GM23338 (cell line): ENCODE measurements around the gene AMPD3. TPM values are rescaled to one million over a fixed set of nuclear protein-coding genes. Genes with fewer than 3 reads are reported as not detected.

Experiments
- ATAC-seq: fragments of 200-7000 bp; cut with Tn5 transposase; 3 replicates; pipeline ENCODE4 v1.9.1; 2020
- DNase-seq: peaks from one replicate; pipeline ENCODE4 v3.0.0-alpha.2; 2015; ENCODE audit warnings: low spot score
- H2AFZ ChIP-seq: fragments of 200-600 bp; sonication (generic); 2 replicates; pipeline ENCODE4 v1.8.0; 2016; ENCODE audit warnings: antibody characterized with exemption, mild to moderate bottlenecking, moderate library complexity
- H3F3A ChIP-seq: fragments of 200-600 bp; sonication (generic); replicated peaks from 2 replicates; pipeline ENCODE4 v1.8.0; 2017; ENCODE audit warnings: antibody characterized with exemption, mixed run types, low read depth
- H3K27ac ChIP-seq: fragments of 200-600 bp; sonication (generic); 2 replicates; pipeline ENCODE4 v1.6.1; 2016; ENCODE audit warnings: low read depth
- H3K27me3 ChIP-seq: fragments of 200-600 bp; sonication (generic); 2 replicates; pipeline ENCODE4 v1.8.0; 2016; ENCODE audit warnings: mild to moderate bottlenecking, mixed run types, moderate library complexity; ENCODE audit not compliant: insufficient read depth
- H3K36me3 ChIP-seq: fragments of 200-600 bp; sonication (generic); 2 replicates; pipeline ENCODE4 v1.8.0; 2016; ENCODE audit warnings: mild to moderate bottlenecking; ENCODE audit not compliant: insufficient read depth
- H3K4me1 ChIP-seq: fragments of 200-600 bp; sonication (generic); 2 replicates; pipeline ENCODE4 v1.8.0; 2016; ENCODE audit warnings: mild to moderate bottlenecking, moderate library complexity; ENCODE audit not compliant: insufficient read depth
- H3K4me2 ChIP-seq: fragments of 200-600 bp; sonication (generic); 2 replicates; pipeline ENCODE4 v1.7.1; 2017; ENCODE audit warnings: mixed run types
- H3K4me3 ChIP-seq: fragments of 200-600 bp; sonication (generic); 2 replicates; pipeline ENCODE4 v1.6.1; 2016; ENCODE audit warnings: mixed run types
- H3K79me2 ChIP-seq: fragments of 200-600 bp; sonication (generic); replicated peaks from 2 replicates; pipeline ENCODE4 v1.8.0; 2017; ENCODE audit warnings: mild to moderate bottlenecking; ENCODE audit not compliant: insufficient read depth
- H3K9me2 ChIP-seq: fragments of 200-600 bp; sonication (generic); 2 replicates; pipeline ENCODE4 v1.8.0; 2017; ENCODE audit not compliant: insufficient read depth
- H4K20me1 ChIP-seq: fragments of 200-600 bp; sonication (generic); replicated peaks from 2 replicates; pipeline ENCODE4 v1.8.0; 2017; ENCODE audit warnings: mild to moderate bottlenecking; ENCODE audit not compliant: insufficient read depth
- H3K27ac Mint-ChIP-seq: 2 replicates; pipeline ENCODE4 v1.8.0; 2020; ENCODE audit warnings: inconsistent platforms, mild to moderate bottlenecking, moderate library complexity, mixed read lengths
- H3K27me3 Mint-ChIP-seq: 3 replicates; pipeline ENCODE4 v1.8.0; 2022; ENCODE audit warnings: low read depth, mild to moderate bottlenecking, moderate library complexity, mixed read lengths, inconsistent platforms; ENCODE audit not compliant: insufficient read depth, poor library complexity
- H3K36me3 Mint-ChIP-seq: 3 replicates; pipeline ENCODE4 v1.8.0; 2021; ENCODE audit warnings: low read depth, mild to moderate bottlenecking, inconsistent platforms, moderate library complexity, mixed read lengths
- H3K4me1 Mint-ChIP-seq: 3 replicates; pipeline ENCODE4 v1.8.0; 2020; ENCODE audit warnings: mild to moderate bottlenecking, inconsistent platforms, mixed read lengths
- H3K4me3 Mint-ChIP-seq: 3 replicates; pipeline ENCODE4 v1.8.0; 2021; ENCODE audit warnings: moderate library complexity, mild to moderate bottlenecking, inconsistent platforms, mixed read lengths
- H3K9me3 Mint-ChIP-seq: 3 replicates; pipeline ENCODE4 v1.8.0; 2020; ENCODE audit warnings: moderate library complexity, mild to moderate bottlenecking, inconsistent platforms, mixed read lengths
- CREB1 ChIP-seq: fragments of 250-450 bp; sonication (Bioruptor Pico); IDR thresholded peaks from 2 replicates; pipeline ENCODE4 v1.5.0; 2020; ENCODE audit warnings: low read depth, mild to moderate bottlenecking, moderate library complexity
- EZH2 ChIP-seq: fragments of 200-600 bp; sonication (generic); IDR thresholded peaks from one replicate; pipeline ENCODE4 v1.8.0; 2017; ENCODE audit warnings: antibody characterized with exemption, mild to moderate bottlenecking, low read depth; ENCODE audit not compliant: unreplicated experiment
- EZH2phosphoT487 ChIP-seq: fragments of 200-600 bp; sonication (generic); IDR thresholded peaks from one replicate; pipeline ENCODE4 v1.8.1; 2018; ENCODE audit warnings: antibody characterized with exemption; ENCODE audit not compliant: unreplicated experiment
- JUNB ChIP-seq: IDR thresholded peaks from one replicate; pipeline ENCODE4 v1.6.1; 2016; ENCODE audit warnings: antibody characterized with exemption; ENCODE audit not compliant: unreplicated experiment
- NANOG ChIP-seq: IDR thresholded peaks from 2 replicates; pipeline ENCODE4 v1.6.1; 2016; ENCODE audit warnings: antibody characterized with exemption, borderline replicate concordance
- POLR2AphosphoS5 ChIP-seq: IDR thresholded peaks from 2 replicates; pipeline ENCODE4 v1.6.1; 2016; ENCODE audit warnings: antibody characterized with exemption, low read depth
- REST ChIP-seq: IDR thresholded peaks from one replicate; pipeline ENCODE4 v1.6.1; 2018; ENCODE audit warnings: antibody characterized with exemption; ENCODE audit not compliant: unreplicated experiment
- STAT1 ChIP-seq: IDR thresholded peaks from one replicate; pipeline ENCODE4 v1.6.1; 2016; ENCODE audit warnings: antibody characterized with exemption; ENCODE audit not compliant: unreplicated experiment
- ZNF114 ChIP-seq: fragments of 250-450 bp; sonication (Bioruptor Pico); IDR thresholded peaks from 2 replicates; pipeline ENCODE4 v1.5.0; 2020; ENCODE audit warnings: mild to moderate bottlenecking, moderate library complexity
- ZNF331 ChIP-seq: fragments of 250-450 bp; sonication (Bioruptor Pico); IDR thresholded peaks from 2 replicates; pipeline ENCODE4 v1.5.0; 2020; ENCODE audit warnings: low read depth, mild to moderate bottlenecking, moderate library complexity
- ZNF462 ChIP-seq: fragments of 250-450 bp; sonication (Bioruptor Pico); IDR thresholded peaks from 2 replicates; pipeline ENCODE4 v1.5.0; 2020; ENCODE audit warnings: mild to moderate bottlenecking, moderate library complexity
- polyA plus RNA-seq: library from polyadenylated mRNA; unstranded; fragments of >200 nt; fragmentation: Nextera tagmentation; extraction: Ambion mirVana; gene quantifications from 2 replicates; pipeline ENCODE4 v1.2.1, GENCODE V29; 2016
- total RNA-seq: library from RNA; depleted of rRNA; stranded (reverse); fragments of >200 nt; shearing (Covaris generic); gene quantifications from 2 replicates; pipeline ENCODE4 v1.2.3, GENCODE V29; 2014
- TF ChIP-seq, protein P1 (sequence below): IDR thresholded peaks from 2 replicates; pipeline ENCODE4 v1.6.1; 2016; ENCODE audit warnings: antibody characterized with exemption
- TF ChIP-seq, protein P2 (sequence below), 2 experiments: fragments of 200-600 bp in 1 of 2; sonication (generic) in 1 of 2; conservative IDR thresholded peaks; 2 replicates each; pipeline versions ENCODE4 v1.5.1 to v1.6.1; 2016 to 2017; ENCODE audit warnings: antibody characterized with exemption in 2 of 2, low read depth in 2 of 2, mild to moderate bottlenecking in 2 of 2, moderate library complexity in 1 of 2

Gene AMPD3
- total and polyA plus RNA-seq, 2 experiments from 2014 or later = 1.6 to 2.1 TPM

- H3K4me1 ChIP-seq = no peaks in the 10 kb centered on the region
- H3K4me3 ChIP-seq = no peak overlapping the region
- TF ChIP-seq NANOG (no peak), REST (no peak), EZH2phosphoT487 (no peak), JUNB (no peak), EZH2 (no peak), POLR2AphosphoS5 (no peak), ZNF462 (CRISPR knock-in tag) (no peak), ZNF331 (CRISPR knock-in tag) (no peak), CREB1 (CRISPR knock-in tag) (no peak), STAT1 (no peak), ZNF114 (CRISPR knock-in tag) (no peak)
- TF ChIP-seq, protein P1, sequence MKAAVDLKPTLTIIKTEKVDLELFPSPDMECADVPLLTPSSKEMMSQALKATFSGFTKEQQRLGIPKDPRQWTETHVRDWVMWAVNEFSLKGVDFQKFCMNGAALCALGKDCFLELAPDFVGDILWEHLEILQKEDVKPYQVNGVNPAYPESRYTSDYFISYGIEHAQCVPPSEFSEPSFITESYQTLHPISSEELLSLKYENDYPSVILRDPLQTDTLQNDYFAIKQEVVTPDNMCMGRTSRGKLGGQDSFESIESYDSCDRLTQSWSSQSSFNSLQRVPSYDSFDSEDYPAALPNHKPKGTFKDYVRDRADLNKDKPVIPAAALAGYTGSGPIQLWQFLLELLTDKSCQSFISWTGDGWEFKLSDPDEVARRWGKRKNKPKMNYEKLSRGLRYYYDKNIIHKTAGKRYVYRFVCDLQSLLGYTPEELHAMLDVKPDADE = no peak
- TF ChIP-seq, protein P2, sequence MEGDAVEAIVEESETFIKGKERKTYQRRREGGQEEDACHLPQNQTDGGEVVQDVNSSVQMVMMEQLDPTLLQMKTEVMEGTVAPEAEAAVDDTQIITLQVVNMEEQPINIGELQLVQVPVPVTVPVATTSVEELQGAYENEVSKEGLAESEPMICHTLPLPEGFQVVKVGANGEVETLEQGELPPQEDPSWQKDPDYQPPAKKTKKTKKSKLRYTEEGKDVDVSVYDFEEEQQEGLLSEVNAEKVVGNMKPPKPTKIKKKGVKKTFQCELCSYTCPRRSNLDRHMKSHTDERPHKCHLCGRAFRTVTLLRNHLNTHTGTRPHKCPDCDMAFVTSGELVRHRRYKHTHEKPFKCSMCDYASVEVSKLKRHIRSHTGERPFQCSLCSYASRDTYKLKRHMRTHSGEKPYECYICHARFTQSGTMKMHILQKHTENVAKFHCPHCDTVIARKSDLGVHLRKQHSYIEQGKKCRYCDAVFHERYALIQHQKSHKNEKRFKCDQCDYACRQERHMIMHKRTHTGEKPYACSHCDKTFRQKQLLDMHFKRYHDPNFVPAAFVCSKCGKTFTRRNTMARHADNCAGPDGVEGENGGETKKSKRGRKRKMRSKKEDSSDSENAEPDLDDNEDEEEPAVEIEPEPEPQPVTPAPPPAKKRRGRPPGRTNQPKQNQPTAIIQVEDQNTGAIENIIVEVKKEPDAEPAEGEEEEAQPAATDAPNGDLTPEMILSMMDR (conservative IDR thresholded peaks at IDR 0.05; ENCODE audit: low read depth in 2 of 2) = no peak
- no peaks in the 10 kb centered on the region for H3K9me3 Mint-ChIP-seq
- peaks cover 2% of the 10 kb centered on the region; the same call in 1 of the 2 replicates for H3K9me2 ChIP-seq
- peaks cover 5% of the 10 kb centered on the region; the same call in 2 of the 3 replicates for H3K4me1 Mint-ChIP-seq
- no peaks in the 10 kb centered on the region for H3F3A ChIP-seq
- no peaks in the 10 kb centered on the region for H3K27me3 Mint-ChIP-seq
- H3K79me2 ChIP-seq = no peaks in the 10 kb centered on the region
- H3K27me3 ChIP-seq = no peaks in the 10 kb centered on the region
- H2AFZ ChIP-seq = no peak overlapping the region
- H4K20me1 ChIP-seq = no peaks in the 10 kb centered on the region
- H3K36me3 ChIP-seq = no peaks in the 10 kb centered on the region
- no peak overlapping the region for H3K4me3 Mint-ChIP-seq
- no peak overlapping the region for H3K4me2 ChIP-seq
- H3K27ac Mint-ChIP-seq = no peak overlapping the region
- DNase-seq (no peak), ATAC-seq (no peak)
- H3K36me3 Mint-ChIP-seq = no peaks in the 10 kb centered on the region
- H3K27ac ChIP-seq = no peak overlapping the region
Measured at GRCh38 chr11:10441091-10441490, 14.0 kb upstream of the AMPD3 start.
